DND-41 (cell line): ENCODE measurements around the gene CENPP.

Experiments used
- CTCF ChIP-seq: IDR thresholded peaks from 2 replicates; pipeline ENCODE4 v1.5.1; 2012; ENCODE audit warnings: borderline replicate concordance, low read length, moderate library complexity, mild to moderate bottlenecking; ENCODE audit not compliant: poor library complexity, severe bottlenecking; ENCODE audit errors: extremely low read depth
- EZH2 ChIP-seq: IDR thresholded peaks from 3 replicates; pipeline ENCODE4 v1.6.1; 2012; ENCODE audit warnings: borderline replicate concordance, low read depth, mild to moderate bottlenecking, moderate library complexity, low read length, inconsistent platforms; ENCODE audit not compliant: severe bottlenecking

GRCh38 chr9:92292338-92293074, 33.2 kb upstream of the CENPP start:
- no peak for TF ChIP-seq CTCF
- no peak for TF ChIP-seq EZH2
